WTC11 (cell line): ENCODE measurements around the gene GCHFR.

Experiments
- CREM ChIP-seq: sonication (generic); formaldehyde crosslinking; IDR thresholded peaks from 2 replicates; pipeline ENCODE4 v1.8.1; 2022; ENCODE audit warnings: mild to moderate bottlenecking, missing genetic modification reagents, moderate library complexity
- ESRRA ChIP-seq: sonication (generic); formaldehyde crosslinking; IDR thresholded peaks from 2 replicates; pipeline ENCODE4 v1.8.1; 2022; ENCODE audit warnings: mild to moderate bottlenecking, missing genetic modification reagents, borderline replicate concordance
- ETV6 ChIP-seq: sonication (generic); formaldehyde crosslinking; IDR thresholded peaks from 2 replicates; pipeline ENCODE4 v1.8.1; 2022; ENCODE audit warnings: mild to moderate bottlenecking, missing genetic modification reagents
- TCF7 ChIP-seq: sonication (generic); formaldehyde crosslinking; IDR thresholded peaks from 2 replicates; pipeline ENCODE4 v1.8.0; 2022; ENCODE audit warnings: mild to moderate bottlenecking, low read depth, missing genetic modification reagents, moderate library complexity
- ZNF232 ChIP-seq: sonication (generic); formaldehyde crosslinking; IDR thresholded peaks from 2 replicates; pipeline ENCODE4 v1.8.0; 2022; ENCODE audit warnings: mild to moderate bottlenecking, missing genetic modification reagents
- ZNF263 ChIP-seq: sonication (generic); formaldehyde crosslinking; IDR thresholded peaks from 2 replicates; pipeline ENCODE4 v1.8.1; 2022; ENCODE audit warnings: low read depth, mild to moderate bottlenecking, moderate library complexity, missing genetic modification reagents
- ZNF396 ChIP-seq: fragments of 250-450 bp; sonication (Bioruptor Pico); IDR thresholded peaks from 2 replicates; pipeline ENCODE4 v1.8.0; 2021; ENCODE audit warnings: mild to moderate bottlenecking, moderate library complexity, borderline replicate concordance
- TF ChIP-seq, protein P1 (sequence below): sonication (generic); formaldehyde crosslinking; conservative IDR thresholded peaks from 2 replicates; pipeline ENCODE4 v1.8.1; 2023; ENCODE audit warnings: mild to moderate bottlenecking, low read depth, missing genetic modification reagents, moderate library complexity
- TF ChIP-seq, protein P2 (sequence below): sonication (generic); formaldehyde crosslinking; conservative IDR thresholded peaks from 2 replicates; pipeline ENCODE4 v1.8.1; 2022; ENCODE audit warnings: mild to moderate bottlenecking, missing genetic modification reagents
- TF ChIP-seq, protein P3 (sequence below): fragments of 200-600 bp; IDR thresholded peaks from 2 replicates; pipeline ENCODE4 v1.8.0; 2022; ENCODE audit warnings: antibody characterized with exemption
- TF ChIP-seq, protein P4 (sequence below): sonication (generic); formaldehyde crosslinking; IDR thresholded peaks from 2 replicates; pipeline ENCODE4 v1.8.1; 2023; ENCODE audit warnings: mild to moderate bottlenecking, missing genetic modification reagents, moderate library complexity
- TF ChIP-seq, protein P5 (sequence below): sonication (generic); formaldehyde crosslinking; IDR thresholded peaks from 2 replicates; pipeline ENCODE4 v1.8.1; 2022; ENCODE audit warnings: mild to moderate bottlenecking, missing genetic modification reagents, moderate library complexity, borderline replicate concordance

DNA sequence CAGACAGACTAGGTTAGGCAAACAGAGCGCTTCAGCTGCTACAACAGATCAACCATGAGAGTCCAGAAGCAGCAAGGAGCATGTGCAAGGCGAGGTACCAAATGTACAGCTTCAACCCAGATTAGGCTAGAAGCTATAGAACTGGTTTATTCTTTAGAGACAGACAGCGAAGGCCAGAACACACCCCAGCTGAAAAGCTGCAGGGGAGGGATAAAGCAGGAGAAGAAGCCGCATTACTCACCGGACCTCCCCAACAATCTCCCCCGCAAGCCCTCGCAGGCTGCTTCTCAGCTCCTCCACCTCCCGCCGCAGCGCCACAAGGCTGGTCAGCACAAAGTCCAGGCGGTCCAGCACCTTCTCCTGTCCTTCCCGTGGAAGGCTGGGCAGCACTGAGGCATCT, 12.1 kb upstream of the GCHFR start:
- TF ChIP-seq, protein P1, sequence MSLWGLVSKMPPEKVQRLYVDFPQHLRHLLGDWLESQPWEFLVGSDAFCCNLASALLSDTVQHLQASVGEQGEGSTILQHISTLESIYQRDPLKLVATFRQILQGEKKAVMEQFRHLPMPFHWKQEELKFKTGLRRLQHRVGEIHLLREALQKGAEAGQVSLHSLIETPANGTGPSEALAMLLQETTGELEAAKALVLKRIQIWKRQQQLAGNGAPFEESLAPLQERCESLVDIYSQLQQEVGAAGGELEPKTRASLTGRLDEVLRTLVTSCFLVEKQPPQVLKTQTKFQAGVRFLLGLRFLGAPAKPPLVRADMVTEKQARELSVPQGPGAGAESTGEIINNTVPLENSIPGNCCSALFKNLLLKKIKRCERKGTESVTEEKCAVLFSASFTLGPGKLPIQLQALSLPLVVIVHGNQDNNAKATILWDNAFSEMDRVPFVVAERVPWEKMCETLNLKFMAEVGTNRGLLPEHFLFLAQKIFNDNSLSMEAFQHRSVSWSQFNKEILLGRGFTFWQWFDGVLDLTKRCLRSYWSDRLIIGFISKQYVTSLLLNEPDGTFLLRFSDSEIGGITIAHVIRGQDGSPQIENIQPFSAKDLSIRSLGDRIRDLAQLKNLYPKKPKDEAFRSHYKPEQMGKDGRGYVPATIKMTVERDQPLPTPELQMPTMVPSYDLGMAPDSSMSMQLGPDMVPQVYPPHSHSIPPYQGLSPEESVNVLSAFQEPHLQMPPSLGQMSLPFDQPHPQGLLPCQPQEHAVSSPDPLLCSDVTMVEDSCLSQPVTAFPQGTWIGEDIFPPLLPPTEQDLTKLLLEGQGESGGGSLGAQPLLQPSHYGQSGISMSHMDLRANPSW (CRISPR knock-in tag): no peak
- TF ChIP-seq, protein P2, sequence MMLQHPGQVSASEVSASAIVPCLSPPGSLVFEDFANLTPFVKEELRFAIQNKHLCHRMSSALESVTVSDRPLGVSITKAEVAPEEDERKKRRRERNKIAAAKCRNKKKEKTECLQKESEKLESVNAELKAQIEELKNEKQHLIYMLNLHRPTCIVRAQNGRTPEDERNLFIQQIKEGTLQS (CRISPR knock-in tag): no peak
- TF ChIP-seq, protein P3, sequence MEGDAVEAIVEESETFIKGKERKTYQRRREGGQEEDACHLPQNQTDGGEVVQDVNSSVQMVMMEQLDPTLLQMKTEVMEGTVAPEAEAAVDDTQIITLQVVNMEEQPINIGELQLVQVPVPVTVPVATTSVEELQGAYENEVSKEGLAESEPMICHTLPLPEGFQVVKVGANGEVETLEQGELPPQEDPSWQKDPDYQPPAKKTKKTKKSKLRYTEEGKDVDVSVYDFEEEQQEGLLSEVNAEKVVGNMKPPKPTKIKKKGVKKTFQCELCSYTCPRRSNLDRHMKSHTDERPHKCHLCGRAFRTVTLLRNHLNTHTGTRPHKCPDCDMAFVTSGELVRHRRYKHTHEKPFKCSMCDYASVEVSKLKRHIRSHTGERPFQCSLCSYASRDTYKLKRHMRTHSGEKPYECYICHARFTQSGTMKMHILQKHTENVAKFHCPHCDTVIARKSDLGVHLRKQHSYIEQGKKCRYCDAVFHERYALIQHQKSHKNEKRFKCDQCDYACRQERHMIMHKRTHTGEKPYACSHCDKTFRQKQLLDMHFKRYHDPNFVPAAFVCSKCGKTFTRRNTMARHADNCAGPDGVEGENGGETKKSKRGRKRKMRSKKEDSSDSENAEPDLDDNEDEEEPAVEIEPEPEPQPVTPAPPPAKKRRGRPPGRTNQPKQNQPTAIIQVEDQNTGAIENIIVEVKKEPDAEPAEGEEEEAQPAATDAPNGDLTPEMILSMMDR: no peak
- TF ChIP-seq TCF7 (CRISPR knock-in tag) (no peak), ZNF263 (no peak), ESRRA (CRISPR knock-in tag) (no peak), ZNF396 (CRISPR knock-in tag) (no peak), CREM (no peak), ETV6 (CRISPR knock-in tag) (no peak), ZNF232 (CRISPR knock-in tag) (no peak)
- TF ChIP-seq, protein P4, sequence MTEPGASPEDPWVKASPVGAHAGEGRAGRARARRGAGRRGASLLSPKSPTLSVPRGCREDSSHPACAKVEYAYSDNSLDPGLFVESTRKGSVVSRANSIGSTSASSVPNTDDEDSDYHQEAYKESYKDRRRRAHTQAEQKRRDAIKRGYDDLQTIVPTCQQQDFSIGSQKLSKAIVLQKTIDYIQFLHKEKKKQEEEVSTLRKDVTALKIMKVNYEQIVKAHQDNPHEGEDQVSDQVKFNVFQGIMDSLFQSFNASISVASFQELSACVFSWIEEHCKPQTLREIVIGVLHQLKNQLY: no peak
- TF ChIP-seq, protein P5, sequence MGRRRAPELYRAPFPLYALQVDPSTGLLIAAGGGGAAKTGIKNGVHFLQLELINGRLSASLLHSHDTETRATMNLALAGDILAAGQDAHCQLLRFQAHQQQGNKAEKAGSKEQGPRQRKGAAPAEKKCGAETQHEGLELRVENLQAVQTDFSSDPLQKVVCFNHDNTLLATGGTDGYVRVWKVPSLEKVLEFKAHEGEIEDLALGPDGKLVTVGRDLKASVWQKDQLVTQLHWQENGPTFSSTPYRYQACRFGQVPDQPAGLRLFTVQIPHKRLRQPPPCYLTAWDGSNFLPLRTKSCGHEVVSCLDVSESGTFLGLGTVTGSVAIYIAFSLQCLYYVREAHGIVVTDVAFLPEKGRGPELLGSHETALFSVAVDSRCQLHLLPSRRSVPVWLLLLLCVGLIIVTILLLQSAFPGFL (CRISPR knock-in tag): no peak
